Mesenchymal stem cell (in vitro differentiated cells and primary cell): ENCODE data around the gene RAX.

ENCODE experiments used
- DNase-seq: peaks from one replicate; pipeline ENCODE4 v3.0.0-alpha.2; 2013
- H2AFZ ChIP-seq: one replicate; pipeline ENCODE4 v1.6.1; 2013; ENCODE audit warnings: low read depth, mild to moderate bottlenecking, control low read depth, inconsistent platforms, low read length, moderate library complexity
- H2AK5ac ChIP-seq: 2 replicates; pipeline ENCODE4 v1.6.1; 2013; ENCODE audit warnings: low read length, moderate library complexity, mild to moderate bottlenecking, inconsistent platforms; ENCODE audit not compliant: severe bottlenecking
- H2BK120ac ChIP-seq: one replicate; pipeline ENCODE4 v1.6.1; 2013; ENCODE audit warnings: low read depth, mild to moderate bottlenecking, inconsistent platforms, low read length, moderate library complexity
- H2BK12ac ChIP-seq, 2 experiments: one replicate each; pipeline ENCODE4 v1.6.1; 2013; ENCODE audit warnings: inconsistent platforms in 2 of 2, low read length in 2 of 2, mild to moderate bottlenecking in 2 of 2, moderate library complexity in 2 of 2, control low read depth in 1 of 2
- H2BK15ac ChIP-seq: one replicate; pipeline ENCODE4 v1.6.1; 2013; ENCODE audit warnings: mild to moderate bottlenecking, low read depth, inconsistent platforms; ENCODE audit not compliant: poor library complexity, severe bottlenecking
- H2BK5ac ChIP-seq: 2 replicates; pipeline ENCODE4 v1.6.1; 2013; ENCODE audit warnings: low read depth, mild to moderate bottlenecking, low read length, control low read depth, inconsistent platforms; ENCODE audit not compliant: poor library complexity, severe bottlenecking
- H3K14ac ChIP-seq, 2 experiments: one replicate each; pipeline ENCODE4 v1.6.1; 2013; ENCODE audit warnings: inconsistent platforms in 2 of 2, low read length in 2 of 2, control low read depth in 1 of 2, mild to moderate bottlenecking in 1 of 2, moderate library complexity in 1 of 2
- H3K18ac ChIP-seq, 2 experiments: one replicate each; pipeline ENCODE4 v1.6.1; 2013; ENCODE audit warnings: inconsistent platforms in 2 of 2, low read length in 2 of 2, control low read depth in 1 of 2, low read depth in 1 of 2, mild to moderate bottlenecking in 1 of 2
- H3K23ac ChIP-seq, 2 experiments: one replicate each; pipeline ENCODE4 v1.6.1; 2013; ENCODE audit warnings: inconsistent platforms in 2 of 2, low read length in 2 of 2, mild to moderate bottlenecking in 2 of 2, moderate library complexity in 2 of 2, control low read depth in 1 of 2
- H3K27ac ChIP-seq: 2 replicates; pipeline ENCODE4 v1.5.1; 2013; ENCODE audit warnings: mild to moderate bottlenecking, moderate library complexity, low read length, control low read depth, inconsistent platforms; ENCODE audit not compliant: poor library complexity, severe bottlenecking
- H3K27me3 ChIP-seq, 2 experiments: 2 replicates each; pipeline versions ENCODE4 v1.6.1 to v1.7.0; 2013; ENCODE audit warnings: low read length in 2 of 2, mild to moderate bottlenecking in 2 of 2, moderate library complexity in 2 of 2, control low read depth in 1 of 2, inconsistent platforms in 1 of 2; ENCODE audit not compliant: control insufficient read depth in 1 of 2, insufficient read depth in 1 of 2
- H3K36me3 ChIP-seq, 2 experiments: 2 replicates each; pipeline versions ENCODE4 v1.6.1 to v1.7.0; 2013; ENCODE audit warnings: low read length in 2 of 2, control low read depth in 1 of 2, inconsistent platforms in 1 of 2, low read depth in 1 of 2, mild to moderate bottlenecking in 1 of 2; ENCODE audit not compliant: insufficient read depth in 2 of 2, control insufficient read depth in 1 of 2
- H3K4ac ChIP-seq, 2 experiments: one replicate each; pipeline ENCODE4 v1.6.1; 2013; ENCODE audit warnings: inconsistent platforms in 2 of 2, low read length in 2 of 2, mild to moderate bottlenecking in 2 of 2, moderate library complexity in 2 of 2, control low read depth in 1 of 2, low read depth in 1 of 2
- H3K4me1 ChIP-seq: 2 replicates; pipeline ENCODE4 v1.6.1; 2013; ENCODE audit warnings: low read depth, low read length, control low read depth; ENCODE audit not compliant: control insufficient read depth, insufficient read depth
- H3K4me2 ChIP-seq: 2 replicates; pipeline ENCODE4 v1.6.1; 2013; ENCODE audit warnings: low read length, mild to moderate bottlenecking, inconsistent platforms; ENCODE audit not compliant: poor library complexity, severe bottlenecking
- H3K4me3 ChIP-seq, 2 experiments: 2 replicates each; pipeline versions ENCODE4 v1.5.1 to v1.7.0; 2013; ENCODE audit warnings: low read length in 2 of 2, mild to moderate bottlenecking in 2 of 2, control low read depth in 1 of 2, low read depth in 1 of 2; ENCODE audit not compliant: insufficient read depth in 1 of 2
- H3K79me1 ChIP-seq: replicated peaks from 2 replicates; pipeline ENCODE4 v1.6.1; 2013; ENCODE audit warnings: mild to moderate bottlenecking, control low read depth, low read length, inconsistent platforms; ENCODE audit not compliant: poor library complexity, severe bottlenecking
- H3K9ac ChIP-seq: 2 replicates; pipeline ENCODE4 v1.7.0; 2013; ENCODE audit warnings: mild to moderate bottlenecking, low read length, moderate library complexity
- H3K9me3 ChIP-seq: 2 replicates; pipeline ENCODE4 v1.7.0; 2013; ENCODE audit warnings: mild to moderate bottlenecking, low read length; ENCODE audit not compliant: control insufficient read depth
- H4K8ac ChIP-seq: one replicate; pipeline ENCODE4 v1.6.1; 2013; ENCODE audit warnings: inconsistent platforms, mild to moderate bottlenecking, low read length, moderate library complexity
- H4K91ac ChIP-seq: one replicate; pipeline ENCODE4 v1.6.1; 2013; ENCODE audit warnings: mild to moderate bottlenecking, low read length, inconsistent platforms
- WGBS: methylation state at CpG from one replicate; pipeline ENCODE4 v1.1.7; 2013; ENCODE audit warnings: mixed read lengths; 5-methylcytosine and 5-hydroxymethylcytosine counted together

RAX gene

GRCh38 chr18:59220784-59221765 lies 52.2 kb downstream of the RAX start:
- Histone ChIP-seq H3K4ac (no peak overlapping the region), H3K9ac (no peak overlapping the region), H3K27me3 (peaks cover 84 to 97% of the 10 kb centered on the region in 2 experiments), H3K4me2 (no peak overlapping the region), H2AFZ (no peak overlapping the region), H2BK15ac (no peak overlapping the region), H4K91ac (no peak overlapping the region), H2AK5ac (no peak overlapping the region), H3K79me1 (no peaks in the 10 kb centered on the region), H4K8ac (no peak overlapping the region), H3K14ac (no peak overlapping the region), H3K27ac (no peak overlapping the region), H2BK12ac (no peak overlapping the region), H2BK5ac (no peak overlapping the region), H3K4me3 (no peak overlapping the region), H3K36me3 (no peaks in the 10 kb centered on the region), H3K23ac (no peak overlapping the region), H3K9me3 (no peaks in the 10 kb centered on the region), H3K4me1 (peaks cover 6% of the 10 kb centered on the region), H3K18ac (no peak overlapping the region), H2BK120ac (no peak overlapping the region)
- no peak for DNase-seq
- WGBS, result 8% methylated on average over 34 of the region's 47 CpGs

- H3K27me3 ChIP-seq, result peaks cover 86 to 97% of the 10 kb centered on the region in 2 experiments
- H3K23ac ChIP-seq, result no peak overlapping the region
- no peak overlapping the region for H4K91ac ChIP-seq
- no peak overlapping the region for H2BK15ac ChIP-seq
- no peaks in the 10 kb centered on the region for H3K79me1 ChIP-seq
- H2AK5ac ChIP-seq, result no peak overlapping the region
- no peak overlapping the region for H2AFZ ChIP-seq
- no peak overlapping the region for H3K4ac ChIP-seq
- no peak for DNase-seq
- no peak overlapping the region for H3K18ac ChIP-seq
- H3K9me3 ChIP-seq, result no peaks in the 10 kb centered on the region
- no peak overlapping the region for H2BK5ac ChIP-seq
- no peak overlapping the region for H2BK12ac ChIP-seq
- H3K4me1 ChIP-seq, result peaks cover 6% of the 10 kb centered on the region
- no peak overlapping the region for H3K9ac ChIP-seq
- no peak overlapping the region for H3K4me3 ChIP-seq
- H3K27ac ChIP-seq, result no peak overlapping the region
- no peaks in the 10 kb centered on the region for H3K36me3 ChIP-seq
- H3K4me2 ChIP-seq, result no peak overlapping the region
- no peak overlapping the region for H2BK120ac ChIP-seq
- WGBS, result 2% methylated on average over 46 of the region's 46 CpGs
- no peak overlapping the region for H4K8ac ChIP-seq
- H3K14ac ChIP-seq, result no peak overlapping the region
Observed at GRCh38 chr18:59220164-59220783, 53.0 kb downstream of the RAX start.

- Histone ChIP-seq H3K27ac (no peak within 1 kb of the TSS), H2AFZ (no peak within 1 kb of the TSS), H3K4ac (no peak within 1 kb of the TSS), H2BK15ac (no peak within 1 kb of the TSS), H3K4me2 (no peak within 1 kb of the TSS), H3K4me1 (peaks cover 6% of the 10 kb centered on the region), H3K23ac (no peak within 1 kb of the TSS), H3K27me3 (peaks cover 88 to 97% of the 10 kb centered on the region in 2 experiments), H4K8ac (no peak within 1 kb of the TSS), H2BK5ac (no peak within 1 kb of the TSS), H3K36me3 (no peaks in the 10 kb centered on the region), H3K79me1 (no peaks in the 10 kb centered on the region), H4K91ac (no peak within 1 kb of the TSS), H3K18ac (no peak within 1 kb of the TSS), H2AK5ac (no peak within 1 kb of the TSS), H3K9ac (no peak within 1 kb of the TSS), H2BK12ac (no peak within 1 kb of the TSS), H3K14ac (no peak within 1 kb of the TSS), H3K9me3 (no peaks in the 10 kb centered on the region), H3K4me3 (no peak within 1 kb of the TSS), H2BK120ac (no peak within 1 kb of the TSS)
- 8% methylated on average over 28 of the region's 29 CpGs for WGBS
- no peak for DNase-seq
Observed at GRCh38 chr18:59219672-59220163, 53.5 kb downstream of the RAX start, which contains the start of gene GRP. TSS of gene GRP (plus strand) at chr18:59220158. CDS start at chr18:59220266, 108 bp downstream.

GRCh38 chr18:59218018-59218417 lies 55.2 kb downstream of the RAX start:
- Histone ChIP-seq H3K4me2 (no peak overlapping the region), H3K9ac (no peak overlapping the region), H3K4me3 (no peak overlapping the region), H4K8ac (no peak overlapping the region), H3K23ac (no peak overlapping the region), H3K4me1 (peaks cover 6% of the 10 kb centered on the region), H2BK120ac (no peak overlapping the region), H4K91ac (no peak overlapping the region), H3K27ac (no peak overlapping the region), H3K18ac (no peak overlapping the region), H2AK5ac (no peak overlapping the region), H3K79me1 (no peaks in the 10 kb centered on the region), H3K27me3 (peaks cover 77 to 91% of the 10 kb centered on the region in 2 experiments), H3K36me3 (no peaks in the 10 kb centered on the region), H2BK15ac (no peak overlapping the region), H3K9me3 (no peaks in the 10 kb centered on the region), H2AFZ (no peak overlapping the region), H2BK12ac (no peak overlapping the region), H2BK5ac (no peak overlapping the region), H3K14ac (no peak overlapping the region), H3K4ac (no peak overlapping the region)
- 78% methylated on average over 6 of the region's 6 CpGs for WGBS
- no peak for DNase-seq
